Uterus (tissue), 4 donors: ENCODE measurements around the gene TOP3B. TPM values are rescaled to one million over a fixed set of nuclear protein-coding genes. Genes with fewer than 3 reads are reported as not detected.

Source experiments
- DNase-seq, 2 donors: peaks; one replicate each; pipeline ENCODE4 v3.0.0-alpha.2; 2019 to 2020
- H3K27ac ChIP-seq, 2 donors: fragments of 200-600 bp; sonication (generic); 1 replicate in 1 of 2; 2 replicates in 1 of 2; pipeline ENCODE4 v1.5.1; 2016 to 2018
- H3K27me3 ChIP-seq, 2 donors: fragments of 200-600 bp; sonication (generic); one replicate each; pipeline ENCODE4 v1.5.1; 2018 to 2019; ENCODE audit warnings: control low read depth in 1 of 2
- H3K36me3 ChIP-seq, 2 donors: fragments of 200-600 bp; sonication (generic); one replicate each; pipeline ENCODE4 v1.5.1; 2019; ENCODE audit warnings: control low read depth in 1 of 2
- H3K4me1 ChIP-seq, 2 donors: fragments of 200-600 bp; sonication (generic); one replicate each; pipeline ENCODE4 v1.5.1; 2018 to 2019; ENCODE audit warnings: control low read depth in 1 of 2
- H3K4me3 ChIP-seq, 2 donors: fragments of 200-600 bp; sonication (generic); 1 replicate in 1 of 2; 2 replicates in 1 of 2; pipeline ENCODE4 v1.5.1; 2018 to 2019; ENCODE audit warnings: mild to moderate bottlenecking in 1 of 2
- H3K9me3 ChIP-seq, 2 donors: fragments of 200-600 bp; sonication (generic); one replicate each; pipeline ENCODE4 v1.5.1; 2019; ENCODE audit warnings: control low read depth in 1 of 2
- CTCF ChIP-seq, 4 experiments: fragments of 200-600 bp in 2 of 4; fragments of 450-650 bp in 2 of 4; sonication (generic) in 2 of 4; IDR thresholded peaks; one replicate each; pipeline ENCODE4 v1.5.1; 2016 to 2019; ENCODE audit warnings: antibody characterized with exemption in 4 of 4, mild to moderate bottlenecking in 2 of 4, moderate library complexity in 1 of 4
- POLR2A ChIP-seq, 2 donors: fragments of 450-650 bp; IDR thresholded peaks; one replicate each; pipeline ENCODE4 v1.6.1; 2016; ENCODE audit warnings: antibody characterized with exemption in 2 of 2, mild to moderate bottlenecking in 1 of 2, moderate library complexity in 1 of 2
- intact Hi-C: fragments of 100-400 bp; cut with DNase I; formaldehyde crosslinking; loops from one replicate; pipeline ENCODE4 v1.15.1; 2023; ENCODE audit warnings: low total_unique reads
- total RNA-seq, 4 donors: library from RNA; depleted of rRNA in 3 of 4; stranded (reverse); fragments of >200 nt in 3 of 4; gene quantifications; one replicate each; pipeline versions ENCODE4 v1.1.0 to v1.2.4, GENCODE V29; 2014 to 2023
- donor health status: DM: yes; HTN: yes; CAD: no.

The TOP3B gene
- total RNA-seq, 4 donors from 2014 or later: 6.2 to 36.4 (median 20.9) TPM

- TF ChIP-seq CTCF (IDR thresholded peaks at IDR 0.05) (no peak), POLR2A (IDR thresholded peaks at IDR 0.05) (no peak)
- intact Hi-C loops: no loop called here
- H3K9me3 ChIP-seq: no peaks in the 10 kb centered on the region
- H3K4me1 ChIP-seq: no peaks in the 10 kb centered on the region
- no peak for DNase-seq
- H3K27ac ChIP-seq: no peak overlapping the region
- H3K4me3 ChIP-seq: no peak overlapping the region
- H3K36me3 ChIP-seq: no peaks in the 10 kb centered on the region
- H3K27me3 ChIP-seq: no peaks in the 10 kb centered on the region
These were observed 20.0 kb upstream of the TOP3B start for GRCh38 chr22:22002526-22003055.

- Histone ChIP-seq H3K9me3 (no peaks in the 10 kb centered on the region), H3K27ac (no peak overlapping the region), H3K27me3 (no peaks in the 10 kb centered on the region), H3K4me1 (no peaks in the 10 kb centered on the region), H3K36me3 (no peaks in the 10 kb centered on the region), H3K4me3 (no peak overlapping the region)
- intact Hi-C loops: no loop called here
- no peak for TF ChIP-seq POLR2A (IDR thresholded peaks at IDR 0.05)
- no peak for TF ChIP-seq CTCF (IDR thresholded peaks at IDR 0.05)
- no peak for DNase-seq
These were observed 19.3 kb upstream of the TOP3B start for GRCh38 chr22:22001664-22002525.

- Histone ChIP-seq H3K4me1 (no peaks in the 10 kb centered on the region), H3K27me3 (no peaks in the 10 kb centered on the region), H3K27ac (no peak overlapping the region), H3K36me3 (no peaks in the 10 kb centered on the region), H3K9me3 (no peaks in the 10 kb centered on the region), H3K4me3 (no peak overlapping the region)
- DNase-seq: no peak
- intact Hi-C loops: no loop called here
- TF ChIP-seq CTCF (IDR thresholded peaks at IDR 0.05): no peak
- no peak for TF ChIP-seq POLR2A (IDR thresholded peaks at IDR 0.05)
These were observed 16.1 kb upstream of the TOP3B start for GRCh38 chr22:21998595-21999247.

- H3K27ac ChIP-seq: no peak overlapping the region
- no peak for DNase-seq
- no peaks in the 10 kb centered on the region for H3K36me3 ChIP-seq
- H3K9me3 ChIP-seq: no peaks in the 10 kb centered on the region
- no peak overlapping the region for H3K4me3 ChIP-seq
- TF ChIP-seq CTCF (IDR thresholded peaks at IDR 0.05) (no peak), POLR2A (IDR thresholded peaks at IDR 0.05) (no peak)
- H3K27me3 ChIP-seq: no peaks in the 10 kb centered on the region
- H3K4me1 ChIP-seq: no peaks in the 10 kb centered on the region
- intact Hi-C loops: no loop called here
These were observed 13.7 kb upstream of the TOP3B start for GRCh38 chr22:21996175-21996720.

- Histone ChIP-seq H3K27me3 (no peaks in the 10 kb centered on the region), H3K4me3 (no peak overlapping the region), H3K9me3 (no peaks in the 10 kb centered on the region), H3K4me1 (no peaks in the 10 kb centered on the region), H3K36me3 (no peaks in the 10 kb centered on the region), H3K27ac (no peak overlapping the region)
- DNase-seq: no peak
- intact Hi-C loops: no loop called here
- no peak for TF ChIP-seq CTCF (IDR thresholded peaks at IDR 0.05)
- TF ChIP-seq POLR2A (IDR thresholded peaks at IDR 0.05): no peak
These were observed 13.1 kb upstream of the TOP3B start for GRCh38 chr22:21995660-21996059.
